ENCODE measurements around the gene SLC35F6.

- TF ChIP-seq CTCF (IDR thresholded peaks at IDR 0.05) (no peak), EZH2 (IDR thresholded peaks at IDR 0.05; ENCODE audit: borderline replicate concordance, insufficient read depth, low read depth, low read length, poor library complexity, severe bottlenecking) (no peak)
Measured at GRCh38 chr2:26752656-26753055, 11.4 kb upstream of the SLC35F6 start.

Data from B cell (primary cell).